GM21423 (cell line): ENCODE results near the gene NGDN.

Experiments
- ATAC-seq: cut with Tn5 transposase; IDR thresholded peaks from one replicate; pipeline ENCODE4 v1.9.1; 2021; ENCODE audit warnings: mild to moderate bottlenecking, moderate library complexity; ENCODE audit not compliant: unreplicated experiment

Gene NGDN

GRCh38 chr14:23520899-23521533 is 51.5 kb downstream of the NGDN start:
- ATAC-seq = no peak

GRCh38 chr14:23521785-23522640 is 52.5 kb downstream of the NGDN start:
- ATAC-seq = no peak

DNA sequence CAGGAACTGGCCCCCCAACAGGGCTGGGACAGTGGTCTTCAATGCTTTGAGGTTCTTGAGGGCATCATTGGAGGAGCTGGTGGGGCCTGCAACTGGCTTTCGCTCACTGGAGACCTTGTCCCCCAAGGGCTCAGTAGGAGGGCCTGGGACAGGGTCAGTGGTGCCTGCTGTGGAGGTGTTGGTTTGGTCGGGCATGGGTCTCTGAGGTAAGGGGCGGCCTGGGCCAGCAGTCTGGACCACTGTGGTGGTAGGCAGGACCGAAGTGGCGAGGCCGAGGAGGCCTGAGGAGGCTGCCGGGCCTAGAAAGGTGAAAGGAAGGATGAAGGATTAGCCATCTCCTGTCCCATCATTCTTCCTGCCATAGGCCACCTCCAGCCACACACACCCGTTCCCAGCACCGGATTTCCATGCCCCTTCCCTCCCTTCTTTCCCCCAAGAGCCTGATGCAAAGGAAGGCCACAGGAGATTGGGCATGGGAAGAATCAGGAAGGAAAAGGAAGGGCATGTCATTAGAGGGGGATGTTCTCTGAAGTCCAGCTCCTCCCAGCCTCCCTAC is 53.2 kb downstream of the NGDN start:
- ATAC-seq = no peak

GRCh38 chr14:23523229-23524016 is 53.9 kb downstream of the NGDN start:
- no peak for ATAC-seq

DNA sequence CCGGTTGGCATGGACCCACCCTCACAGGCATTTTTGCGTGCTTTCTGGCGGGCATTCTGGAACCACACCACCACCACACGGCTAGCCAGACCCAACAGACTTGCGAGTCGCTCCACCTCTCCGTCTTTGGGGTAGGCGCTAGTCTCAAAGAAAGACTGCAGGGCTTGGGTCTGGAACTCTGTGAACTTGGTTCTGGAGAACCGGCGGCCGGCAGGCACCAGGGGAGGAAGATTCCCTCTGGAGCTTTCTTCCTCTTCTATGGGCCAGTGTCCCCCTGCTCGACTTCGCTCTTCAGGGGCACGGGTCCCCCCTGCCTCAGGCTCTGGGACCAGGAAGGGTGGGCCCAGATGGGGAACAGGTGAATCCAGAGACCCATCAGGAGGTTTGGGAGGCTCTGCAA is 55.5 kb downstream of the NGDN start:
- no peak for ATAC-seq

- ATAC-seq = no peak
Observed at GRCh38 chr14:23525611-23526010, 56.1 kb downstream of the NGDN start.
